ENCODE measurements around the gene ADARB2.

Gene ADARB2

GRCh38 chr10:1182280-1183032 lies 554.9 kb downstream of the ADARB2 start:
- TF ChIP-seq CTBP1 (IDR thresholded peaks at IDR 0.05; ENCODE audit: borderline replicate concordance) (no peak), HDGF (IDR thresholded peaks at IDR 0.05; ENCODE audit: borderline replicate concordance) (no peak), PKNOX1 (IDR thresholded peaks at IDR 0.05) (no peak), L3MBTL2 (conservative IDR thresholded peaks at IDR 0.05) (no peak), ARNT (IDR thresholded peaks at IDR 0.05) (no peak), BHLHE40 (IDR thresholded peaks at IDR 0.05; ENCODE audit: borderline replicate concordance) (no peak), FOXK2 (IDR thresholded peaks at IDR 0.05) (no peak), ZNF384 (IDR thresholded peaks at IDR 0.05) (no peak), TARDBP (IDR thresholded peaks at IDR 0.05) (no peak), ELF4 (IDR thresholded peaks at IDR 0.05) (no peak), SP1 (IDR thresholded peaks at IDR 0.05) (no peak), NFRKB (IDR thresholded peaks at IDR 0.05) (no peak), FOXM1 (IDR thresholded peaks at IDR 0.05; ENCODE audit: borderline replicate concordance) (no peak), LEF1 (IDR thresholded peaks at IDR 0.05; ENCODE audit: borderline replicate concordance) (no peak), FOXA1 (IDR thresholded peaks at IDR 0.05) (no peak)
- POLR2A ChIA-PET: no interaction called here
- DNase-seq (ENCODE audit: extremely low spot score): no peak
- CTCF ChIA-PET: no interaction called here

- no peak for TF ChIP-seq LEF1 (IDR thresholded peaks at IDR 0.05; ENCODE audit: borderline replicate concordance)
- ChIA-PET POLR2A (no interaction called here), CTCF (interaction anchor here (0.7 kb wide), 1 partner anchor 814 kb away, joined by 3 read pairs; no protein-coding TSS in a partner anchor)
- DNase-seq (ENCODE audit: extremely low spot score): no peak
Observed at GRCh38 chr10:1180836-1181235, 556.5 kb downstream of the ADARB2 start.

GRCh38 chr10:1180071-1180730 lies 557.1 kb downstream of the ADARB2 start:
- TF ChIP-seq FOXK2 (IDR thresholded peaks at IDR 0.05) (no peak), BHLHE40 (IDR thresholded peaks at IDR 0.05; ENCODE audit: borderline replicate concordance) (no peak), TARDBP (IDR thresholded peaks at IDR 0.05) (no peak), SUZ12 (IDR thresholded peaks at IDR 0.05) (no peak), HDGF (IDR thresholded peaks at IDR 0.05; ENCODE audit: borderline replicate concordance) (no peak), ARNT (IDR thresholded peaks at IDR 0.05) (no peak), ELF4 (IDR thresholded peaks at IDR 0.05) (no peak), FOXA1 (IDR thresholded peaks at IDR 0.05) (no peak), NFRKB (IDR thresholded peaks at IDR 0.05) (no peak), ZNF384 (IDR thresholded peaks at IDR 0.05) (no peak), SP1 (IDR thresholded peaks at IDR 0.05) (no peak), L3MBTL2 (conservative IDR thresholded peaks at IDR 0.05) (no peak)
- no peak for DNase-seq (ENCODE audit: extremely low spot score)
- ChIA-PET POLR2A (no interaction called here), CTCF (no interaction called here)

- TF ChIP-seq LEF1 (IDR thresholded peaks at IDR 0.05; ENCODE audit: borderline replicate concordance) (no peak), PKNOX1 (IDR thresholded peaks at IDR 0.05) (no peak), L3MBTL2 (conservative IDR thresholded peaks at IDR 0.05) (no peak), FOXM1 (IDR thresholded peaks at IDR 0.05; ENCODE audit: borderline replicate concordance) (no peak), FOXK2 (IDR thresholded peaks at IDR 0.05) (no peak), HDGF (IDR thresholded peaks at IDR 0.05; ENCODE audit: borderline replicate concordance) (no peak), TARDBP (IDR thresholded peaks at IDR 0.05) (no peak), NFRKB (IDR thresholded peaks at IDR 0.05) (no peak), CTBP1 (IDR thresholded peaks at IDR 0.05; ENCODE audit: borderline replicate concordance) (no peak), ELF4 (IDR thresholded peaks at IDR 0.05) (no peak)
- POLR2A ChIA-PET: interaction anchor here (0.6 kb wide), 1 partner anchor 192 kb away, joined by 3 read pairs; the partner anchor contains the start of gene GTPBP4
- CTCF ChIA-PET: no interaction called here
- no peak for DNase-seq (ENCODE audit: extremely low spot score)
Observed at GRCh38 chr10:1179346-1180070, 557.8 kb downstream of the ADARB2 start.

- ChIA-PET CTCF (no interaction called here), POLR2A (no interaction called here)
- TF ChIP-seq ELF4 (IDR thresholded peaks at IDR 0.05) (no peak), L3MBTL2 (conservative IDR thresholded peaks at IDR 0.05) (no peak), FOXK2 (IDR thresholded peaks at IDR 0.05) (no peak), ZNF384 (IDR thresholded peaks at IDR 0.05) (no peak), FOXM1 (IDR thresholded peaks at IDR 0.05; ENCODE audit: borderline replicate concordance) (no peak), HDGF (IDR thresholded peaks at IDR 0.05; ENCODE audit: borderline replicate concordance) (no peak), ARNT (IDR thresholded peaks at IDR 0.05) (no peak), SP1 (IDR thresholded peaks at IDR 0.05) (no peak), CTBP1 (IDR thresholded peaks at IDR 0.05; ENCODE audit: borderline replicate concordance) (no peak), BHLHE40 (IDR thresholded peaks at IDR 0.05; ENCODE audit: borderline replicate concordance) (no peak), NFRKB (IDR thresholded peaks at IDR 0.05) (no peak), PKNOX1 (IDR thresholded peaks at IDR 0.05) (no peak), FOXA1 (IDR thresholded peaks at IDR 0.05) (no peak), SUZ12 (IDR thresholded peaks at IDR 0.05) (no peak), LEF1 (IDR thresholded peaks at IDR 0.05; ENCODE audit: borderline replicate concordance) (no peak), TARDBP (IDR thresholded peaks at IDR 0.05) (no peak)
- DNase-seq (ENCODE audit: extremely low spot score): no peak
Observed at GRCh38 chr10:1178506-1178905, 558.8 kb downstream of the ADARB2 start.

All from HEK293T (cell line).